Measurements from ENCODE around the gene RBPMS2. TPM values are rescaled to one million over a fixed set of nuclear protein-coding genes. Genes with fewer than 3 reads are reported as not detected.

Gene RBPMS2
- 6.7 to 9.6 TPM (median 8.4 TPM) in 5 replicates for total RNA-seq (2022; extraction: Qiagen RNA extraction)

GRCh38 chr15:64775551-64776401, at the start of gene RBPMS2:
RBPMS2 (minus strand) TSS chr15:64775589; CDS start chr15:64775319, 270 bp downstream.

Other genes with a start within 250 kb of the RBPMS2 start
- 6.7 to 15.9 TPM (median 13.2 TPM) in 5 replicates for gene PIF1, start 50.1 kb upstream of the RBPMS2 start, total RNA-seq (2022; extraction: Qiagen RNA extraction)
- gene PLEKHO2, start 66.3 kb upstream of the RBPMS2 start, total RNA-seq (2022; extraction: Qiagen RNA extraction), result 5.9 to 6.9 TPM (median 6.5 TPM) in 5 replicates
- gene ANKDD1A, start 136.3 kb upstream of the RBPMS2 start, total RNA-seq (2022; extraction: Qiagen RNA extraction), result 1.2 to 2.1 TPM (median 1.7 TPM) in 5 replicates
- 115 to 133 TPM (median 124 TPM) in 5 replicates for gene SPG21, start 214.3 kb upstream of the RBPMS2 start, total RNA-seq (2022; extraction: Qiagen RNA extraction)